Inflammatory macrophage treated with lipopolysaccharide for 1 hour (primary cell): Measurements from ENCODE around the gene FCMR.

Experiments used
- DNase-seq, 2 donors: peaks; one replicate each; pipeline ENCODE4 v3.0.0-alpha.2; 2020 to 2022

FCMR gene, protein sequence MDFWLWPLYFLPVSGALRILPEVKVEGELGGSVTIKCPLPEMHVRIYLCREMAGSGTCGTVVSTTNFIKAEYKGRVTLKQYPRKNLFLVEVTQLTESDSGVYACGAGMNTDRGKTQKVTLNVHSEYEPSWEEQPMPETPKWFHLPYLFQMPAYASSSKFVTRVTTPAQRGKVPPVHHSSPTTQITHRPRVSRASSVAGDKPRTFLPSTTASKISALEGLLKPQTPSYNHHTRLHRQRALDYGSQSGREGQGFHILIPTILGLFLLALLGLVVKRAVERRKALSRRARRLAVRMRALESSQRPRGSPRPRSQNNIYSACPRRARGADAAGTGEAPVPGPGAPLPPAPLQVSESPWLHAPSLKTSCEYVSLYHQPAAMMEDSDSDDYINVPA

DNA sequence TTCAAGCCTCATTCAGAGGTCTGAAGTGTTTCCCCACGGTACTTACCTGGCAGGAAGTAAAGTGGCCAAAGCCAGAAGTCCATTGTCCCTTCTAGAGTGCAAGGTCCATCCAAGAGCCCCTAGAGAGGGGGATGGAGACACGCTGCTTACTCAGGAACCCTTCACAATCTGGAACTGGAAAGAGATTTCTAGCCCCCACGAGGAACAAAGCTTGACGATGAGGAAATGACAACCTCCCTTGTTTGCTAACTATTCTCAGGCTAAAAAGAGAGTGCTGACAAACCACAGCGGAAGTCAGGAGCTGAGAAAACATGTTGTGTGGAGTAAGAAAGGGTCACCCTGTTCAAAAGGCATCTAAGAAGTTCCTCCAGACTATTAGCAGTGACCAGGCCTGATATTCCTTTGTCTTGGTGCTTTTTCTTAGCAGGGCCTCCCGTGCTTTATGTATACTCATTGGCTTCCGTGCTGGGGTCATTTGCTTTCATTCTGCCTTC is at the start of gene FCMR:
Gene FCMR (minus strand): TSS at position 170 of the 494 bp plus-strand sequence. CDS start 87 bp downstream, at position 83.
- peak; percentile 74 to 88 for DNase-seq

DNA sequence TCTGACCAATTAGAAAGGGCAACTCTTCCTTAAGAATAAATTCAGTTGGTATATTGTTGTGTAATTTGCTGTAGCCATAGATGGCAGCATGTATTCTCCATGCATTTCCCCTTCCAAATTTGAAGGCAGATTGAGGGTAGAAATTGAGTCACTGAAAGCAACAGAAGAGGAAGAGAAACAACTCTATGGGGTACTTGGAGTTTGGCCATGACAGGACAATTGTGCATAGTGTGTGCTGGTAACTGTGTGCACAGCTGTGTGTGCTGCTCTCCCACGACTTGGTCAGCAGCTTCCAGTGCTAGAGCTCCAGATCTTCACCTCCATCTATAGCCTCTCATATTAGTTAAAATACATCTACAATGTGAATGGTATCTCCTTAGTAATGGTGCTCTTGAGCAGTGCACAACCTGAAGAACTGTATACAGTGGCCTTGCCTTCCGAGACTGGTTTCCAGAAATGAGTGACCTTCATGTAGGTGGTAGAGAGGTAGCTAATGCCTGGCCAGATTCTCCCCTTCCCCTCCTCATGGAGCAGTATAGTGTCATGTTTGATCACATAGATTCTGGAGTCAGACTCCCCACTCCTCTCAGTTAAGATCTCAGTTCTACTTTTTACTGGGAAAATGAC is 49.4 kb upstream of the FCMR start:
- peak; percentile 62 to 77 for DNase-seq

DNA sequence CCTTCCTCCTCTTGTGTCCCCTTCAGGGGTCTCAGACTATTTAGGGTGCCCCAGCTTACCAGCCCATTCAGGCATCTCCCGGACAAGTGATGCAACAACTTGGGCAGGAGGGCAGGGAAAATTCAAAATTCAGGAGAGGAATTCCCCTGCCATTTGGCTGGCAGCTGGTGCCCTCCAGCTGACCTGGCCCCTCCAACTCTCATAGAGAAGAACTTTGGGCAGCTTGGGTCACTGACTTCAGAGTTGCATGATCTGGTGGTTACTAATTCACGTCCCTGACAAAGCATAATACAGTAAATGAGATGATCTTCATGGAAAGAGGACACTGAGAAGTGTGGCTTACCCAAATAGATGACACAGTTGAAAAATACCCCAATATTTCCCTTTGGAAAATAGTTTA is 48.7 kb upstream of the FCMR start, which contains the start of gene FCAMR:
Gene FCAMR (minus strand): TSS at position 15 of the 400 bp plus-strand sequence. CDS start 335 bp downstream, outside the sequence.
- DNase-seq = peak; percentile 66 to 88

- peak; percentile 42 to 70 for DNase-seq
Observed at GRCh38 chr1:206969090-206969489, 47.3 kb upstream of the FCMR start.

GRCh38 chr1:206967096-206967849 is 45.5 kb upstream of the FCMR start:
- DNase-seq = peak; percentile 80 to 81

DNA sequence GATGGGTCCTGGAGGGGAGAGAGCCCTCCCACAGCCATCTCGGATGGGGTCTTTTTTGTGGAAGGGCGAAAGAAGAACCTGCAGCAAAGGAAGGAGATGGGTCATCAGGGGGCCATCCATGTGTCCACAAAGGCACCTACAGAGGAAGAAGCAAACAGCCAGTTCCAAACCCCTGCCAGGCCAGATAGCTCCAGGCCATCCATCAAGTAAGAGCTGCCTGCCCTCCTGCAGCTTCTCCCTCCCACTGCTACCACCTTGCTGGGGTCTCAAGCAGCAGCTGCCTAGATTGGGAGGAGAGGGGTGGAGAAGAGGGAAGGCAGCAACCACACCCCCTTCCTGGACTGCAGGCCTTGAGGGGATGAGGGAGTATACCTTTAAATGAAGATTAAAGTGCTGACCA is 44.0 kb upstream of the FCMR start:
- no peak for DNase-seq

- DNase-seq = no peak
Observed at GRCh38 chr1:206963740-206964139, 42.0 kb upstream of the FCMR start.

DNA sequence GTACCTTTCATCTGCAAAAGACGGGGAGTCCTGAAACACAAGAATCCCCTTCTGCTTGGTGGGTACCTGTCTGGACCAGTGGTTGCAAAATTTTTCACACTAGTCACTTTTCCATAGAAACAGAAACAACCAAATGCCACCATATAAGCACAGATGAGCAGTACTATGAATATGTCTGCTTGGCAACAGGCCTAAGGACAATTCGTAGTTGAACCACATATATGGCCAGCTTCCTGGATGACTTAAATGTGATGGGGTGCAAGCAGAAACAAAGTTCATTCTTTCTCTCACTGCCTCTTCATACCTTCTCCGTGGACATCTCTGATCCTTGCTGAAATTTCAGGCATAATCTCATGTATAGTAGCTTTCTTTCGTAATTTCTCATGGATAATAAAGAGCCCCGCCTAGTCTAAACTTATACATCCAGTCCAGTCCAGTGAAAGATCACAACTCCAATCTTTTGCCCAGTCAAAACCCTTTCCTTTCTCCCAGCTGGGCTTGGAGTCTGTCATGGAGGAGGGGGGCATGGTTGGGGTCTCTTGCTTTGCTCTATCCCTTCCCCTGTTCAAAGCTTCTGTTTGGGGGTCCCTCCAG is 41.5 kb upstream of the FCMR start:
- no peak for DNase-seq

DNA sequence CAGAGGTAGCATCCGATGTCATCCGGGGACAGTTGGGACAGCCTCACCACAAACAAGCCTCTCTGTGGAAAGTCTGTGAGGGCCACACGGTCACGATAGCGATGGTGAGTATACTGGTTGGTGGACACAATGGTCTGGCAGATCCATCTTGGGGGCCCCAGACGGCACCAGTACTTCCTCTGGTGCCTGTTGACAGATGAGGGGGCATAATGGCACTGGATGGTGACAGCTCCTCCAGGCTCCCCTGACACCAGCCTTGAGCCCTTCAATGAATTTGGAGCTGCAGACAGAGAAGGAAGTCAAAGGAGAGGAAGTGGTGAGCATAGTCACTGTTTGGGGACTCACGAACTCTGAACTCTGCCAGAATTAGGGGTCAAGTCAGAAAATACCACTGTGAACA is 40.5 kb upstream of the FCMR start:
- peak in 1 of 2 donors; percentile 52 for DNase-seq

DNA sequence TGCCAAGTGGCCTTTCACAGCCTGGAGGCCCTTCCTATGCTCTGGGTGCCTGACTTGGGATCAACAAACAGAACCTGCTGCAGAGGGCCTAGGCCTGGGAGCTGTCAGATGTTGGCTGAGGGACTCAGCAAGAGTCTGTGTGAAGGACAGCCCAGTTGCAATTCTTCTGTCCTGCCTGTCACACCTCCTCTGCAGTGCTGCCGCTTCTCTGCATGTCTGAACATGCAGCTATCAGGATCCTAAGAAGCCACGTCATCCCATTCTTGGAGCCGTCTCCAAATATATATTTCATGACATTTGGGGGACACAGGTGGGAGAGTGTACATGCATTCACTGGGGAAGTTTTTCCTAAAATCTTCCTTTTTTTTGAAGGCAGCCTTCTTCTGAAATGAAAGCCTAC is 39.9 kb upstream of the FCMR start:
- DNase-seq = no peak

- DNase-seq = no peak
Observed at GRCh38 chr1:206960676-206961386, 39.1 kb upstream of the FCMR start.

GRCh38 chr1:206958144-206958543 is 36.4 kb upstream of the FCMR start:
- DNase-seq = no peak

DNA sequence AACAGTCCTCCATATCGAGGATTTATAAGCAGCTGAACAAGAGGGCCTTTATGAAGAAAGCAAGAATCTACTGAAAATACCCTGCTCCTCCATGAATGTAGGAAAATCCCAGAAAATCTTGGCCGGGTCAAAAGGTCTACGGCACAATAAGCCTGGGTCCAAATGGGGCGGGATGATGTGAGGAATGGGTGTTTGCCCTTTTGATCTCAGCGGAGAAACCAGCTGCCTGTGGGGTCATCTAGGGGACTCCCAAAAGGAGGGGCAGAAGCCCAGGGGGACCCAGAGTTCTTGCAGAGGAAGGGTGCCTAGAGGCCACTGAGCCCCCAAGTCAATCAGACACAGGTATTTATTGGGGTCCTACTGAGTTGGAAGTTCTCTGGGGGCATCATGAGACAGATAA is 35.9 kb upstream of the FCMR start:
- no peak for DNase-seq

DNA sequence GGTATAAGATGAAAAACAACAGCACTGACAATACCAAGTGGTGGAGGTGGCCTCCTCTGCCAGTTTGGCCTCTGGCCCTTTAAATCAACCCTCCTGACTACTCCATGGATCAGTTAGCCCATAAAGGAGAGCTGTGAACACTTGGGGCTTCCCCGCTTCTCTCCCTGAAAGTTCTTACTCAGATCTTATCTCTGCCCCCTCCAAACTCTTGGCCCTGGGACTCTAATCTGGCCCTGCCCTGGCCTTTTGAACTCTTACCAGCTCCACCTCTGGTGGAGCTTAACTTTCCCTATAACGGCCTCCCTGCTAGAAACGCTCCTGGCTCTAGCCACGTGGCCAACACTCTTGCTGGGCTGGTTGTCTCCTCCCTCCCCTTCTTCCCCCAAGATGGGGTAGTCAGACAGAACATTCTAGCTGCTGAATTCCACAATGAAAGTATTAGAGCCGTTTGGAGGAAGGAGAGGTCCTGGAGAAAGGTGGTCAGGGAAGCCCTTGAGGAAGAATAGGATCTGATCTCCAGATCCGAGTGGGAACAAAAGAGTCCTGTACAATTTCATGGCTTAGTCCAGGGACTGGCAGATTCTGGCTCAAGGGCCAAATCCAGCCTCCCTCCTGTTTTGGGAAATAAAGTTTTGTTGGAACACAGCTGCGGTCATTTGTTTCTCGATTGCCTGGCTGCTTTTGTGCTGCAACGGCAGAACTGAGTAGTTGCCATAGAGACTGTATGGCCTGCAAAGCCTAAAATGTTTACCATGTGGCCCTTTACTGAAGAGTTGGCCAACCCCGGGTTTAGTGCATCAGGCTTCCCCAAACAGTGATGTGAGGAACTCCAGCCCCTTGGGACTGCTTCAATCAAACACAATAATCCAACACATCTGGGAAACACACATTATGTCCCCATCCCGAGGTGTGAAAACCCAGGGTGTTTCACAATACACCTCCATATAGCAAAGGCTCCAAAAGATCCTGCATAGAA is 34.0 kb upstream of the FCMR start:
- DNase-seq = peak; percentile 41 to 67

DNA sequence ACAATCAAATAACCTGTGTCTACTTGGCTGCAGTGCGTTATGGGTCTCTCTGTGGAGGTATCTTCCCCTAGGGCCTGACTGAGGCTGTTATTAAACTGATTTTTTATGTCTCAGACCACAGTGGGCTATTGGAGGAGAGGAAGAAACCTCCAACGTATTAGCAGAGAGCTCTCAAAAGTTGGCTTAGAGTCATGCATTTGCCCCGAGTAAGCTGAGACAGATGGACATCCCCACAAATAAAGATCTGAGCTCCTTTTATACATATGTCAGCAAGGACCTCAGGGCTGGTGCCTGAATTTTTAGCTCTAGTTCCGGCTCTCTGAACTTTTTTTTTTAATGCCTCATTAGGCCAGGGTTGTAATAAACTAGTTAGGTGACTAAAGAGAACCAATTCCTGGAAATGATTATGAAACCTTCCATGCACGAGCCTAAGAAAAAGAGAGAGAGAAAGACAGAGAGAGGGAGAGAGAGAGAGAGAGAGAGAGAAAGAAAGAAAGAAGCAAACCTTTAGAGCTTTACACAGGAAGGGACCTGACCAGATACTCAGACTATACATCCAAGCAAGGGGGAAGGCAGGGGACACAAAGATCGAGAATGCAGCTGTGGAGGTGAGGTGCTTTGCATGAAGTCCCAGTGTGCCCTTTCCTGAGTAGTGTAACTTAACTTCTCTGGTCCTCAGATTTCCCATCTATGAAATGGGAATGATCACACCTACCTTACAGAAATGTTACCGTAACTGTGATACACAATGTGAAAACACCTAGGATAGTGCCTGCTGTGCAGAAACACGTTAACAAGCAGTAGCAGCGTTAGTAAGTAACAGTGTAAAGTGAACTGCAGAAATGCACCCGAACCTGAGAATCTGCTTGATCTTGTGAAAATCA is 33.0 kb upstream of the FCMR start:
- DNase-seq = no peak

GRCh38 chr1:206953626-206954025 is 31.9 kb upstream of the FCMR start:
- DNase-seq = no peak

DNA sequence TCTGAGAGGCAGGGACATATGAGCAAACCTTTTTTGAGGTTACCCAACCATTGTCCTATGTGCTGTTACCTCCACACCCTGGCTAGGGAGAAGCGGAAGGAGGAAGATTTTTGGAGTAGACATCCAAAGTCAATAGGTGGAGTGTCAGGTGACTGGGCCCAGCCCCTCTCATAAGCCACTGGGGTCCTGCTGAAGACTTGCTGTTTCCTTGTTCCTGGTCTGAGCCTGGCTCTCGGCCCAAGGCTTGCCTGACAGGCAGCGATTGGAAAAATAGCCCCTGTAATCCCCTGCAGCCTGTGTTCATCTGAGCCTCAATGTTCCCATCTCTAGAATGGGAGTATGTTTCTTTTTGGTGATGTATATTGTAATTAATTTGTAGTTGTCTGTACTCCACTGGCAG is 31.4 kb upstream of the FCMR start:
- DNase-seq = no peak

- DNase-seq = peak; percentile 65 to 88
Observed at GRCh38 chr1:206952171-206952570, 30.4 kb upstream of the FCMR start.

DNA sequence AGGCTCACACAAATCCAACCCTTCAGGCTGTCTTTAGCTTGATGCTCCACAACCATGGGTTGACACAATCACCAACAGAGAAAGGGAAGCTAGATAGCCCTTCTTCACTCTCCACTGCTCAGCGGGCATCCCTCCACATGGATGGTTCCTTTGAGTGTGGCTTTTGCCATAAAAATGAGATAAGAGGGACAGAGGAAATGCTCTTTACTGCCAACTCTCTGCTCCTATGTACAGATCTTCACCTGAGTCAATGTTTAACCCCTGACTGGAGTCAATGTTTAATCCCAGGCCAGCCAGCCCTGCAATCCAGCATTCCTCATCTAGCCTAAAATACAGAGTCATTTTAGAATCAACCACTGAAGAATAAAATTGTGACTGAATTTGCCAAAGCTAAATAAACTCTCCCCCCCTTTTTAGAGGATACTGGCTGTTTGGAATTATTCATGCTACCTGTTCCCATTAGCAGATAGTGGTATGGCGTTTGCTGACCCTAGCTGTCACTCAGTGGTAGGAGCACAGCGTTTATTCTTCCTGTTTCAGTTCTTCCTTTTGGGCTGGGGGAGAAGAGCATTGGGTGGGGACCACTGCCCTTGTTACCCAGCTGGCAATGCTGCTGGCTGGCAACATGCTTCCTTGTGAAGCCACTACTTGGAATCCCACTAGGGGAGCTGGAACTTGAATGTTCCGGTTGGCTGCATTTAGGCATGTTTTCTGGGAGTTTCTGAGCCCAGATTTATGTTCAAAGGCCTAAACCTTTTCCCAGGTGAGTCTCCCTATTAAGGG is 29.8 kb upstream of the FCMR start:
- DNase-seq = no peak
